ENCODE data around the gene CCDC149. TPM values are rescaled to one million over a fixed set of nuclear protein-coding genes. Genes with fewer than 3 reads are reported as not detected.

The CCDC149 gene
- total and polyA plus RNA-seq, 2 of the 13 experiments (the other 11 are each of a cell fraction or from before 2014, with no cell fraction given), result 0.44 to 0.95 TPM

- ChIA-PET POLR2A (no interaction called here), CTCF (ENCODE audit: low intra/inter-chr PET ratio, low total read pairs) (no interaction called here)
- no peak for TF ChIP-seq ZNF883 (CRISPR knock-in tag; IDR thresholded peaks at IDR 0.05; ENCODE audit: not compliant biosample characterization)
- TF ChIP-seq MAX (IDR thresholded peaks at IDR 0.05), result 0 out of 2 replicates have a peak, but pooled peaks have one; percentile 21
- no peak for TF ChIP-seq SOX13 (IDR thresholded peaks at IDR 0.05)
- TF ChIP-seq SOX13 (CRISPR knock-in tag; conservative IDR thresholded peaks at IDR 0.05 in 1 of 2, IDR thresholded peaks at IDR 0.05 in 1 of 2), result 0 out of 4 replicates have a peak, but pooled peaks of 1 of the 2 experiments have one; percentile 57
- TF ChIP-seq SSRP1 (CRISPR knock-in tag; IDR thresholded peaks at IDR 0.05), result no peak
- TF ChIP-seq RELA (CRISPR knock-in tag; IDR thresholded peaks at IDR 0.05), result no peak
- no peak for TF ChIP-seq IRF1 (CRISPR knock-in tag; IDR thresholded peaks at IDR 0.05; ENCODE audit: low read depth)
- peak; percentile 47; the same call in 1 of the 2 replicates for TF ChIP-seq FOXA3 (CRISPR knock-in tag; IDR thresholded peaks at IDR 0.05)
- TF ChIP-seq SOX6 (IDR thresholded peaks at IDR 0.05), result no peak
- peak; percentile 49 for TF ChIP-seq SOX6 (CRISPR knock-in tag; IDR thresholded peaks at IDR 0.05)
- TF ChIP-seq FOXA1 (IDR thresholded peaks at IDR 0.05), result no peak
- TF ChIP-seq FOXA1 (CRISPR knock-in tag; IDR thresholded peaks at IDR 0.05), result 0 out of 2 replicates have a peak, but pooled peaks have one; percentile 29
- no peak for TF ChIP-seq PRMT3 (CRISPR knock-in tag; IDR thresholded peaks at IDR 0.05; ENCODE audit: borderline replicate concordance, low read depth)
- TF ChIP-seq SOX5 (CRISPR knock-in tag; IDR thresholded peaks at IDR 0.05; ENCODE audit: borderline replicate concordance), result peak; percentile 61; the same call in 1 of the 2 replicates
- TF ChIP-seq HNF4A (CRISPR knock-in tag; IDR thresholded peaks at IDR 0.05), result peak; percentile 10; the same call in 1 of the 2 replicates
- TF ChIP-seq ELF3 (CRISPR knock-in tag; IDR thresholded peaks at IDR 0.05), result peak; percentile 61; the same call in 1 of the 2 replicates
- peak; percentile 79 for TF ChIP-seq BCL6 (CRISPR knock-in tag; IDR thresholded peaks at IDR 0.05)
- H2AFZ ChIP-seq (ENCODE audit: low read length), result no peak overlapping the region
- BruUV-seq (replicated peaks), result no TSS peak
- no peaks in the 10 kb centered on the region for H3K36me3 ChIP-seq (replicated peaks in 1 of 2; ENCODE audit: control insufficient read depth in 1 of 2, insufficient read depth in 2 of 2, low read length in 2 of 2)
- no peaks in the 10 kb centered on the region for H3K79me2 ChIP-seq (ENCODE audit: insufficient read depth, low read length)
- 0% methylated on average over 4 of the region's 4 CpGs for WGBS (ENCODE audit: low lambda C conversion rate)
- peak overlapping the region; percentile 29 for H3K4me2 ChIP-seq (ENCODE audit: low read depth, low read length)
- FAIRE-seq (no peak), DNase-seq (ENCODE audit: low spot score) (peak; percentile 57), ATAC-seq (peak; percentile 43)
- H3K27ac ChIP-seq (ENCODE audit: extremely low read length, insufficient read depth, low read length), result no peak overlapping the region
- in situ Hi-C loops (cut with HindIII; ENCODE audit: extremely low pct_ligation_motif_present, low pct_unique_long_range_greater_than_20kb) (no loop called here), intact Hi-C loops (cut with micrococcal nuclease; ENCODE audit: unreplicated experiment) (no loop called here)
- H3K9me3 ChIP-seq (ENCODE audit: low read length), result no peaks in the 10 kb centered on the region
- no peak overlapping the region for H3K4me3 ChIP-seq (replicated peaks in 1 of 3; ENCODE audit: insufficient read depth in 1 of 3, low read depth in 2 of 3, low read length in 3 of 3)
- peaks cover 44% of the 10 kb centered on the region for H3K4me1 ChIP-seq (ENCODE audit: insufficient read depth, low read length)
- peaks cover 1 to 8% of the 10 kb centered on the region in 2 experiments; a peak in 2 of 5 replicates for H3K27me3 ChIP-seq (ENCODE audit: control insufficient read depth in 1 of 2, insufficient read depth in 2 of 2, low read length in 2 of 2)
- H3K9ac ChIP-seq (ENCODE audit: insufficient read depth, low read depth, low read length), result no peak overlapping the region
- no peaks in the 10 kb centered on the region for H4K20me1 ChIP-seq (ENCODE audit: insufficient read depth, low read length)
Observed at GRCh38 chr4:24792552-24792951, 120.3 kb downstream of the CCDC149 start.

All from HepG2 (cell line).